GM10248 (cell line): ENCODE results near the gene SNRPD3.
"Not testable (repeated sequence)": the region's sequence is repeated elsewhere in the genome, so short reads cannot be mapped to it uniquely, and the experiment has no call there.

Source experiments
- CTCF ChIA-PET: fragments of 300-600 bp; sonication (Branson Sonifier 250); formaldehyde crosslinking; extraction: SDS; loops from one replicate; lab custom pipeline; 2021; ENCODE audit warnings: antibody characterized with exemption; lab: Yijun Ruan, JAX
- POLR2A ChIA-PET: fragments of 350-650 bp; sonication (Branson Sonifier 250); formaldehyde crosslinking; extraction: SDS; loops from one replicate; lab custom pipeline; 2020; ENCODE audit warnings: antibody characterized with exemption; lab: Yijun Ruan, JAX
- DNase-seq: peaks from one replicate; pipeline ENCODE4 v3.0.0; 2012; ENCODE audit errors: extremely low spot score
- CTCF ChIP-seq: IDR thresholded peaks from 2 replicates; pipeline ENCODE4 v1.5.1; 2012; ENCODE audit warnings: mild to moderate bottlenecking, low read depth; ENCODE audit errors: extremely low read depth, missing control alignments, control extremely low read depth

Gene SNRPD3

GRCh38 chr22:24542641-24543040, 13.2 kb upstream of the SNRPD3 start:
- no peak for TF ChIP-seq CTCF
- ChIA-PET POLR2A (no interaction called here), CTCF (interaction anchor here (0.8 kb wide), 1 partner anchor 17 kb away, joined by 3 read pairs; no protein-coding TSS in a partner anchor)
- DNase-seq = no peak

GRCh38 chr22:24543185-24543601, 12.6 kb upstream of the SNRPD3 start:
- TF ChIP-seq CTCF = no peak
- CTCF ChIA-PET = no interaction called here
- POLR2A ChIA-PET = no interaction called here
- DNase-seq = no peak

GRCh38 chr22:24543679-24544243, 12.0 kb upstream of the SNRPD3 start:
- CTCF ChIA-PET = interaction anchor here (0.9 to 1.8 kb wide), 5 partner anchors 10 to 72 kb away, joined by 3 to 5 read pairs (median 4); no protein-coding TSS in a partner anchor
- POLR2A ChIA-PET = interaction anchor here (1.4 kb wide), 1 partner anchor 8 kb away, joined by 4 read pairs; no protein-coding TSS in a partner anchor
- no peak for DNase-seq
- no peak for TF ChIP-seq CTCF

GRCh38 chr22:24548812-24549211, 7.0 kb upstream of the SNRPD3 start:
- POLR2A ChIA-PET = interaction anchor here (0.7 kb wide), 1 partner anchor 47 kb away, joined by 4 read pairs; no protein-coding TSS in a partner anchor
- no peak for DNase-seq
- no peak for TF ChIP-seq CTCF
- CTCF ChIA-PET = interaction anchor here (1.1 to 2.0 kb wide), 2 partner anchors 23 to 27 kb away, joined by 3 to 6 read pairs; no protein-coding TSS in a partner anchor

- POLR2A ChIA-PET = interaction anchor here (0.5 kb wide), 1 partner anchor 10 kb away, joined by 3 read pairs; no protein-coding TSS in a partner anchor
- no peak for DNase-seq
- no peak for TF ChIP-seq CTCF
- CTCF ChIA-PET = interaction anchor here (1.1 kb wide), 1 partner anchor 29 kb away, joined by 3 read pairs; no protein-coding TSS in a partner anchor
Observed at GRCh38 chr22:24550028-24550901, 5.5 kb upstream of the SNRPD3 start.

GRCh38 chr22:24550902-24551435, 4.8 kb upstream of the SNRPD3 start:
- no peak for DNase-seq
- TF ChIP-seq CTCF = no peak
- POLR2A ChIA-PET = no interaction called here
- CTCF ChIA-PET = no interaction called here

GRCh38 chr22:24552503-24553286, 3.1 kb upstream of the SNRPD3 start:
- POLR2A ChIA-PET, DNase-seq: not testable (repeated sequence)
- CTCF ChIA-PET = interaction anchor here (0.6 to 1.5 kb wide), 4 partner anchors 8 to 128 kb away, joined by 3 to 4 read pairs (median 4); no protein-coding TSS in a partner anchor
